NCI-H1930 (cell line): ENCODE measurements around the gene ZPLD1.

Source experiments
- DNase-seq, 2 experiments: peaks; one replicate each; lab custom pipeline; 2025; lab: John Stamatoyannopoulos, UW

Gene ZPLD1

DNA sequence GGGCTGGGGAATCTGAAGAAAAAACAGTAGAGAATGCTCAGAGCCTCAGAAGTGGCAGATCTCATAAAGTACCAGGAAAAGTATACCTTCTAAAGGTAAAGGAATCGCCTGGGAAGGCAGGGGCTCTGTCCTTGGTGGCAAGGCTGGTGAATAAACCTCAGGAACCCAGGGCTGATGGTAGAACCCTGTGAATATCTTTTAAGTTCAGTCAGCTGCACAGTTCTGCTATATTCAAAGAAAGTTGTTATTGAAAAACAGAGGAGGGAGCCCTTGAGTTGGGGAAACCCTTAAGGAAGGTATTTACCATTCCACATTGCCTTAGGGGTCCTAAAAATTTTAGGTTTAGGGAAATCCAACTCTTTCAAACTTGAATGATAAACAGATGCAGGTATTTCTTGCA is 31.2 kb downstream of the ZPLD1 start:
- no peak for DNase-seq

DNA sequence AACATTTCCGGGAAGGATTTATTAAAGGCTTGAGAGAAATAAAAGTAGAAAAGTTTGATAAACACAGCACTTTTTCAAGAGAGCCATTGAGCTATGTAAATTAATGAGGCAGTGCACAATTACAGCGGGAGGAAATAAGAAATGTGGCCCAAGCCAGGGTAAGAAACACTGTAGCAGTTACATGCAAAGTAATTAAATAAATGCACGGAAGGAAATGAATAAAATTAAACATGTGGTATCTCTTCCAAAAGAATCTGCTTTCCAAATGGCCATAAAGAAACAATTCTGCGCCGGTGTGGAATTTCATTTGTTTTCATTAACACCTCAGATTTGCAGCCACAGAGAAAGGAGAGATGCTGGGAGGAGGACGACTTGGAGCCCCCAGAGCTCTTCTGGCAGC is 35.3 kb downstream of the ZPLD1 start:
- DNase-seq = no peak

DNA sequence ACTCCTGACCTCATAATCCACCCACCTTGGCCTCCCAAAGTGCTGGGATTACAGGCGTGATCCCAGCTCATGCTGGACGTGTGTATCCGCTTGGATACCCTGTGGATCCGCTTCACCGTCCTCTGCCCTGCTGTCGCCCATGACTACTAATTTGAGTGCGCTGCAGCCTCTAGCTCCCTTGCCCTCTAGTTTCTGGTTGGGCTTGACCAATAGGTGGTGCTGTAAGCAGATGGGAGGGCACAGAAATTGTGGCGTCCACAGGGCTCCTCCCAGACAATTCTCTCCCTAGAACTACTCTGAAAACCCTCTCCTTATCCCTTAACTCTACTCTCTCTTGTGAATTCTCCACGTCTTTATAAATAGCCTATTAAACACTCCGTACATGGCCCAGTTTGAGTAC is 36.2 kb downstream of the ZPLD1 start:
- DNase-seq = no peak

DNA sequence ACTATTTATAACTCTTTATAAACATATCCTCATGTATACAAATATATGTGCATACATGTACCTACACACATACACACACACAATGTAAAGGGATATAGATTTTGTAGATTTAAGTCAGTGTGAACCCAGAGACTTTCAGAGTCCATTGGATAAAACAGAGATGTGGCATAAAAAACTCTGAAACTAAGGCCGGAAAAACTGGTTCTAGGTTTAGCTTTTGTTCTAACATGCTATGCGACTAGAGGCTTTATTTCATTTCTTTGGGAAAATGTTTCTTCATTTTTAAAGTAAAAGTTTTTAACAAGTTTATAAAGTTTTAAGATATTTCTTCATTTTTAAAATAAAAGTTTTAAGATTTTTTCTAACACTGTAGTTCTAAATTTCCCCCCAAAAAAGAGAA is 36.7 kb downstream of the ZPLD1 start:
- DNase-seq = no peak

DNA sequence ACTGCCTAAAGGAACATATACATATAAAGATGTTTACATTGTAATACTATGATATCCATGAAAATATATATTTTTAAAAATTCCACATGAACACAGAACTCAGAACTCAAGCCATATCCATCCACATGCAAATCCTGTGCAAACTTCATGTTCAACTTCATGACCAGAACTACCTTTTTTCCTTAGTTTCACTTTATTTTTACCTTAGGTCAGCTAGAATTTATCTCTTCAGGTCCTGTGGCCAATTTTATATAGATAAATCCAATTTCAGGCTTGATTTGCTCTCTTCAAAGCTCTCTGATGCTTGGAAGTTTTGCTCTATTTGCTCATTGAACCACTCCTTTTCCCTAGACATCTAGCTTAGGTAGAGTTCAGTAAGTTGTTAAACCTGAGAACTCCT is 38.8 kb downstream of the ZPLD1 start:
- no peak for DNase-seq

DNA sequence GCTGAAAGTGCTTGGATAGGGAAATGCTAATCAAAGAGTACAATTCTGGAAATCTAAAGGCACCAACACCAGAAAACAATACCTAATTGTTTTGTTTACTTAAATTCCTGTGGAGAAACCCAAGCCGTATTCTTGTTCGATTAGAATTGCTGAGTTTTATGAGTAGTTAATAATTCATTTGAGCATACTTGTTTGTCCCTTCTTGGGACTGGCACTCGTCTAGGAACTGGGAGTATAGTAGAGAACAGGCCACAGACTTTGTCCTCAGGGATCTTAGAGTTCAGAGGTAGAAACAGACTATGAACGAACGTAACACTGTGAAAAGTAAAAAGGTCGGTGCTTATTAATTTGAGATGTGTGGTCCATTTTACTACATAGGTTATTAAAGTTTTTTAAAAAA is 39.4 kb downstream of the ZPLD1 start:
- no peak for DNase-seq

DNA sequence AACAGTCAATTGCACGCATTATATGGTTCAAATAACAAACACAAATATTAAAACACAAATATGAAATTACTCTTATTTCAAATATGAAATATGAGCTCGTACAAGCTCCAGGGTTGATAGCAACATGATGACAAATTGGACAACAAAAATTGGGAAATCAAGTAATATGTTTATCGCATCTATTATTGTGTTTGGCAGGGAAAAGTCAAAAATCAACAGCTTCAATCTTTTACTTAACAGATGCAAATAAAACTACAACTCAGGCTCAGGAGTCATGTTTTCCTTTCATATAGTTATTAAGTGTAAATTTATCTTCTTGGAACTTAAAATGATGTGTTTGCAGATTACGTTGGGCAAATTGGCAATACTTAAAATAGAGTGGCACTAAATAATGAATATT is 41.4 kb downstream of the ZPLD1 start:
- no peak for DNase-seq

DNA sequence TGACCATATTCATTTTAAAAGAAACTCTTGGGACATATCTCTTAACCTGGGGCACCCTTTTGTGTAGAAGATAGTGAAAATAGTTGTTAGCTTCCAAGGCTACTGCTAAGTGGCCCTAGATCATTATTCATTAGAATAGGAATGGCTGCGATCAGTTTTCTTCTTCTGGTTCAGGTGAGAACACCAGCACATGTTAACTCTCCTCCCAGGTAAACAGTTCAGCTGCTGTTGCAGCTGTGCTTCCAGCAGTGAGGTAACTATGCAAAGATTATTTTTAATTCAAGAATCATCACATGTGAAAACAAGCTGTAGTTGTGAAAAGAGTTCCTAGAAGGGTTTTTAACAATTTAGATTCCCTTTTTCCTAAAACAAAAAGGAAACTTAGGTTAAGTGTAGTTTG is 43.3 kb downstream of the ZPLD1 start:
- peak; percentile 11 to 37 for DNase-seq

DNA sequence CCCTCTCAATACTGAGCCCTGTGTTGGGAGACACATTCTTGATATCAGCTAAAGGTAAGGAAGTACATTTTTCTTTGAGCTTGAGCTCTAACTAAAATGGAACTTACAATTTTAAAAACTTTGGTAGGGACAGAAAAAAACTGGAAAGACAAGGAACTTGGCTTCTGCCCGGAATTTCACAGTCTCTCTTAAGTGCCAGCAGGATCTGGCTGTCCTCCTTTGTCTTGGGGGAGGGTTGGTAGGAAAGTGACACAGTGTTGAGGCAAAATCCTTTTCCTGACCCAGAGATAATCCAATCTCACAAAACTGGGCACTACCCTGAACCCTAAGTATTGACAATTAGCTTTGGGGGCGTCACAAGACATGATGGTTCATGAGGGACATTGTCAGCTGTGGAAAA is 45.3 kb downstream of the ZPLD1 start:
- no peak for DNase-seq

DNA sequence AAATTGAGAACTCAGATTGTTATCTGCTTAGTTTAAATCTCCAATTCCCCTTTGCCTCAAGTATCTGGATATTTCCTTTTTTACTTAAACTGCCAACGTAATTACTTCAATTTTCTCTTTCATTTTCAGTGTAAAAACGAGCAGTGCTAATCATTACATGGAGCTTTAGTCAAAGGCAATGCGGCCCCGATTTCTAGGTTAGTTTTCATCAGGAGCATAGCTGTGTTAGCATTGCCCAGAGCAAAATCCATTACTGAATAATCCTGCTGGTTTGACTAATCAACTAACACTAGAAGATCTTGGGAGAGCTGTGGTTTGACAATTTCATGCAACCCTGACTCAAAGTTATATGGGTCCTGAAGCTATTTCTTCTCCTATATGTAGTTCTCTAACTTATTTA is 46.2 kb downstream of the ZPLD1 start:
- DNase-seq = no peak

DNA sequence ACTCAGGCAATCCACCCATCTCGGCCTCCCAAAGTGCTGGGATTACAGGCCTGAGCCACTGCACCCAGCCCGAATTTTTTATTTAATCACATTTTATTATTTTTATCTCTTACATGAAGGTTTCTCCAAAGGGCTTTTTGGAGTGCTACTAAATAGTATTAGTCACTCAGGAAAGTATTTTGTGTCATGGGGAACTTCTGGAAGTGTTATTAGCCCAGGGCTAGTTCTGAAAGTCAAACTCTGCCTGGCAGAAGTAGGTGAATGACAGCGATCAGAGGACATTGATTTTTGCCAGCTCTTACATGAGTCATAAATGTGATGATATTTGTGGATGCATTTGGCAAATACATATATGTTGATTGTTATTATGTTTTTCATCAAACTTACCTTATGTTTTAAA is 48.7 kb downstream of the ZPLD1 start:
- DNase-seq = no peak

DNA sequence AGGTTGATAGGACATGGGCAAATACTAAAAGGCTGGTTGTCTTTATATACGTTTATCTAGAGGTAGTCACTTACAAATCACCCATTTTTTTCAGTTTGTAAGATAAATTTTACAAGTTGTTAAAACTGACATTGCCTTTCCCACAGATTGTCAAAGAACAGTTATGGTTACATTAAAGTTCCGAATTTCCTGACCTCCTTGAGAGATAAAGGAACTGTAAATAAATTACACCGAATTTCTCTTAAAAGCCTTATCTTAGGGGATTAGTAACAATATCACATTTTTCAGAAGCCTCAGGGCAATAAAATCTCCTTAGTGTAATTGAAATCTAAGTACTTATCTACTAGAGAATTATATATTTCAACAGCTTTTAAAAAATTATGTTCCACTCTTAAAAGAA is 49.5 kb downstream of the ZPLD1 start:
- DNase-seq = no peak

DNA sequence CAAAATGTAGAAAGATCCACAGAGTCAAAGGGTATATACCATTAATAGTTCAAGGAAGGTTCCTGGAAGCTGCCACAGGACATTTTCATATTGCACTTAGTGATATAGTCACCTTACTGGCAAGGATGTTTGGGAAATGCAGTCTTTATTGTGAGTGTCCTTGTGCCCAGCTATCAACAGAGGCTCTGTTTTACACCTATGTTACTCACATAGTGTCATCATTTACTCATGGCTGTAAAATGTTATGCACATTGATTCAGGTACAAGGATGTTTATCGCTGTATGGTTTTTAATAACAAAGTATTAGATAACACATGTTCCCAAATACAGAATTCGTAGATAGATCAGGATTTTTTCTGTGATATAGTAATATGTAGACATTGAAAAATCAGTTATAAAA is 50.9 kb downstream of the ZPLD1 start:
- no peak for DNase-seq

DNA sequence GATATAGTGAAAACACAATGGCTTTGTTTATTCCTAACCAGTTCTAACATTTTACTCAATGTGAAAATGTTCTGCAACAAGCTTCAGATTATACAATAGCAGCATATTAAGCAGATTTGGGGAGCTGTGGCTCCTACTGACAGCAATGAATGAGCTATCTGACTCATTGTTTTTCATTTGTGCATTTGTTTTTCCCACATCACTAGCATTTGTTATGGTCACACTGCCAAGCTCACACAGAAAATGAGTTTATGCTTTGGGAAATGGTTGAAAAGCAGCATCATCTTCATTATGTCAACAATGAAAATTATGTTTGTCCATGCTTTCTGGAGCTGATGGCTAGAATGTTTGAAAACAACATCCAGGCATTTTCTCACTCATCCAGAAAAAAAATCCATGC is 53.5 kb downstream of the ZPLD1 start:
- no peak for DNase-seq

DNA sequence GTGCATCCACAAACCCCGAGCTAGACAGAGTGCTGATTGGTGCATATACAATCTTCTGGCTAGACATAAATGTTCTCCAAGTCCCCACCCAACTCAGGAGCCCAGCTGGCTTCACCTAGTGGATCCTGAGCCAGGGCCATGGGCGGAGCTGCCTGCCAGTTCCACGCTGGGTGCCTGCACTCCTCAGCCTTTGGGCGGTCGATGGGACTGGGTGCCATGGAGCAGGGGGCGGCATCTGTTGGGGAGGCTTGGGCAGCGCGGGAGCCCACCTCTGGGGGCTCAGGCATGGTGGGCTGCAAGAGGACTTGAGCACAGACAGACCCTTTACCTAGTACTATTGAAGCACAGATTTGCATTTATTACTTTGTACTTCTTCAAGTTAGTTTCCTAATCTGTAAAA is 57.5 kb downstream of the ZPLD1 start:
- no peak for DNase-seq

DNA sequence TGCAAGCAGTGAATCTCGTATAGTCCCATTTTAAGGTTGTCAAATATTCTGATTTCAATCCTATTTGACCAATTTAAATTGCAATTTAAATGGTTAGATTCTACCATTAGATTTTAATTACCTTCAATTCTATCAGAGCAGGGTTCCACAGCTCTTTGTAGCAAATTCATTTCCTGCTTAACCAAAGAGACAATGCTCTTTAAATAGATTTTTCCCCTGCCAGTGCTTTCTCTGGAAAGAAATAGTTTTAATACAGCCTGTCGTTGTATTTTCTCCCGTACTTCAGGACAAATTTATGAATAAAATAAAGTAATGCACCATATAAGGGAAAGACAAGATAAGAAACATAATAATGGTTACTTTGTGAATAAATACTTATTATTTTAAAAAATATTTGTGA is 62.8 kb downstream of the ZPLD1 start:
- no peak for DNase-seq

DNA sequence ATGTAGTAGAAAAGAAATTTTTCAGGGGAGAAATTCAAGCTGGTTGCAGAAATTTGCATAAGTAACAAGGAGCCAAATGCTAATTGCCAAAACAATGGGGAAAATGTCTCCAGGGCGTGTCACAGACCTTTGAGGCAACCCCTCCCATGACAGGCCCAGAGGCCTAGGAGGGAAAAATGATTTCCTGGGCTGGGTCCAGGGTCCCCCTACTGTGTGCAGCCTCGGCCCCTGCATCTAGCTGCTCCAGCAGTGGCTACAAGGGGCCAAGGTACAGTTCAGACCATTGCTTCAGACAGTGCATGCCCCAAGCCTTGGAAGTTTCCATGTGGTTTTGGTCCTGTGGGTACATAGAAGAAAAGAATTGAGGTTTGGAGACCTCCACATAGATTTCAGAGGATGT is 70.7 kb downstream of the ZPLD1 start:
- DNase-seq = no peak

DNA sequence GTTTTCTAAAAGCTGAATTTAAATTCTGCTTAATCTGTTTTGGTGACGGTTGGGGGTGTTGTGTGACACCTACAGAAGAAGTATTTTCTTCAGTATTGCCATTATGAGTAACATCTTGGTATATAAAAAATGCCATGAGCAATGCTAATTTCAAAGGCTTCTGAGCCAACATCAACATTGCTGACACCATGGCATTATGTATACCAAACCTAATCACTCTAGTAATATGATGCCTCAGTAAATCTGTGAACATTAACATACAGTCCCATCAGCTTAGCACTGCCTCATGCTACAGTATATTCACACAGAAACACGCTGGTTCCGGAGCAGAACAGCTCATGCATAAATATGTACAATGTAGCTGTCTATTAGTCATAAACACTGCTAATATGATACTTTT is 75.8 kb downstream of the ZPLD1 start:
- DNase-seq = no peak

DNA sequence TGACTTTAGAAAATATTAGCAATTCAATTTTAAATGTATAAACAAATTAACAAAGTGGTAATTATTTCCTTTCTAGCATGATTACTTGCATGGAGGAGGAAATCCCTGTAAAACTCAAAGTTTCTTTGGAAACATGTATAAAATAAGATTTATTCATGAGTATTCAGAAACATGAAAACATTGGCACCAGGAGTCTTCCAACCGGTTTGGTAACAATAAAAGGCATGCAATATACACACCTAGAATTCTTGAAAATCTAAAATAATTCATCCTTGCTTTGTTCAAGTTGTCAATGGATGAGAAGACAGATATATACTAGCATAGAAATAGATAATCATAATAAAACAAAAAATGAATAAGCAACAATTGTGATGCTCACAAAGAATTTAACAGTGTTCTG is 76.4 kb downstream of the ZPLD1 start:
- DNase-seq = no peak

DNA sequence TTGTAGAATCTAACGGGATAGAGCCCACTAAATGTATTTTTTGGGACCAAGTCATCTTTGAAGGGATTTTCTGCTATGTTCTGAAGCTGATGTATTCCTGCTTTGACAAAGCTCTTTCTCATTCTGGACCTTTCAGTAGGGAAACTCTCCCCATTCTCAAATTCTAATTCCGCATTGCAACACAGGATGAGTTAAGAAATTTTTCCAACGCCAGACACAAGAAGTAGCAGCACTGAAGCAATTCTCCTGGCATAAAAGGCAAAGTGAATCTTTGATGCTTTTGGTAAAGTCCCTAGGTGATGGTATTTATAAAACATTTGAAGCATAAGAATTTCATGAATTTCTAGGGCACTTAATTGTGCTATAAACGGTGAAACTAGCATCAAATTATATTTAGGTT is 76.8 kb downstream of the ZPLD1 start:
- DNase-seq = no peak

DNA sequence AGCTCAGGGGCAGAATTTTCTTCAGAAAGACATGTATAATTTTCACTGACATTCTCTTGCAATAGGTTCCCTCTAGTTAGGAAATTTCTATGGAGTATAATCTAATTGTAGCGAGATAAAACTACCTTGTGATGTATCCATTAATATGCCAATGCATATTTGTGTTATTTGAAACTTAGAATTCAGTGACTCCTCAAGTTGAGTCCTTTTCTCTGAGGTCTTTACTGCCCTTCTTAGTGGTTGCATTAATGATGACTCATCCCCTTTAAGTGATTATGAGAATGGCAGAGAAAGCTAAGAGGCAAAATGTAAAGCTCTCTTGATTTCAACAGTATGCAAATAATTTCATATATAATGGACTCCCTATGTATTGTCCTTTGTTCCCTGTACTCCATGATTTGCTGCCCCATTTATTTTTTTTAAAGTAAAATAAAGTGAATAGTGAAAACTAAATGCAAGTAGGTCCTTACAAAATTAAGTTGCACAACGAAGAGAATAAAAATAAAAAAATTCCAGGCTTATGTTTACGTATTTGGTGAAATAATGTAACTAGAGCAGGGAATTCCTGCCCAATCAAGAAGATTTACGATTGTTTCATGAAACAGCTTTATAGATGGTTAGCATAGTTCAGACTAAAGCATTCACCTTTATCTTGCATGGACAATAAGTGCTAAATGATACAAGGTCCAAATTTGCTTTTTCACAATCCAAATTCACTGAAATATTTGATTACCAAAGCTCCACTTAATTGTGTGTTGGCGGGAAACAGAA is 78.1 kb downstream of the ZPLD1 start:
- DNase-seq = peak; percentile 6 to 49

DNA sequence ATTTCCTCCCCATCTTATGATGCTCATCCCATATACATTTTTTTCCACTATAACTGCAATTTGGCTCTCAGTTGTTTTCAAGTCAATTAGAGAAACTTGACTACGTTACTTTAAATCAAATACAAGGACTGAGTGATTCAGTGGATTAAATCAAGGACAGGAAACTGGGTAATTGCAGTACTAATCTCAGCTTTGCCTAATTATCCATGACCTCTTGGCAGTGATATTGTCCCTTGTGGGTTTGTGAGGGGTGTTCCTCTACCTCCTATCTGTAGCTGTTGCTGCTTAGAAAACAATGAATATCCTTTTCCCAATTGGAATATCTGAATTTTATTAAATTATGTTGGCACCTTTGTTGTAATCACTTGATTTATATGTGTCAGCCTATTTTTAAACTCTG is 79.4 kb downstream of the ZPLD1 start:
- peak in 1 of 2 experiments; percentile 3 for DNase-seq

DNA sequence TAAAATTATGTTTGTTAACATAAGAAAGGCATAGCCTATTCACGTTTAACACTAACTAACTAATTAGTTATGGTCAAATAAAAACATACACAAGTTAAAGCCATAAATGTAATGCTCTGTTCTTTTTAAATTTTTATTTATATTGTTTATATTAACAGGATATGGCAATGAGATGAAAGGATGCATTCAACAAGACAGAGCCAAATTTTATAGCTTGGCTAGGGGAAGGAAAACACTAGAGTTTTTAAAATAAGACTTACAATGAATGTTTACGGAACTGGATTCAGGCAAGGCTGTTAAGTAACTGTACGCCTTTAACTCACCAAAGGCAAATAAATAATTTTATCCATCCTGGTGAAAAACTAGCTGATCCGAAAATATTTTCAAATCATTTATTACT is 86.4 kb downstream of the ZPLD1 start:
- no peak for DNase-seq

DNA sequence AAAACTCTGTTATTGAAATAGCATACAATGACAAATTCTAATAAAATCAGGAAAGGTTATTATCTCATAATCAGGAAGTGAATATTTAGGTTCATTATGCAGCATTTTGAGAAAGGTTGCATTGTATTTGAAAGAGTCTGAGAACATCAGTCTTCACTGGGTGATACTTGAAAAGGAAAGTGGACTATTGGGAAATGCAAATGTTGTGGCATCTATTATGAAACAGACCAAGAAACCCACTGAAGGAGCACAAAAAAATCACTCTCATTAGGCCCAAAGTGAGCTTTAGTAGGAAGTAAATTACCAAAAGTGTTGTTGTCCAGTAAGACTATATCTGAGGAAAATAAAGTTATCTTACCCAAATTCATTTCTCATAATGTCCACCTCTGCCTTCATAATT is 90.8 kb downstream of the ZPLD1 start:
- DNase-seq = no peak

DNA sequence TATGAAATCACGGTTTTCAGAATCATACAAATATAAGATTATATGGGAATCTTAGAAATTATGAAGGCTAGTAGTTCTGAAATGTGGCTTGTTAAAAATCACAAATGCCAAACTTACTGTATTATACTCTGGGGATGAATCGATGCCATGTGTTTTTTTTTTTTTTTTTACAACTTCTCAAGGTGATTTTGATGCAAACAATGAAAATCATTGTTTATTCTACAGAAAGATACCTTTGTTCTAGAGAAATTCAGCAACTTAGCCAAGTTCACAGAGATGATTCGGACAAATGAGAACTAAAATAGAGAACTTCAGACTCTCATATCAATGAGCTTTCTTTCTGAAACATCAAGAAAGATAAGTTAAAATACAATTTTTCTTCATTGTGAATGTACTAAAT is 92.0 kb downstream of the ZPLD1 start:
- DNase-seq = no peak
